Keratinocyte (primary cell): ENCODE data around the gene ENTPD8. TPM values are rescaled to one million over a fixed set of nuclear protein-coding genes. Genes with fewer than 3 reads are reported as not detected.

ENCODE experiments used
- DNase-seq: peaks from one replicate; pipeline ENCODE4 v3.0.0-alpha.2; 2011; ENCODE audit warnings: low read depth, missing footprints, low spot score
- FAIRE-seq: peaks from 2 replicates; lab custom pipeline; 2011; peaks lifted over from hg19 to GRCh38; lab: Jason Lieb, UNC
- H2AFZ ChIP-seq: 2 replicates; pipeline ENCODE4 v1.6.0; 2012; ENCODE audit warnings: low read length, control low read depth, inconsistent platforms; ENCODE audit not compliant: control insufficient read depth
- H3K27ac ChIP-seq: 2 replicates; pipeline ENCODE4 v1.5.1; 2011; ENCODE audit warnings: low read length; ENCODE audit not compliant: control insufficient read depth, insufficient read depth
- H3K27me3 ChIP-seq: 3 replicates; pipeline ENCODE4 v1.6.0; 2011; ENCODE audit warnings: low read length; ENCODE audit not compliant: control insufficient read depth, insufficient read depth; ENCODE audit errors: extremely low read depth
- H3K36me3 ChIP-seq, 2 experiments: 2 replicates in 1 of 2; 3 replicates in 1 of 2; pipeline ENCODE4 v1.5.1; 2011; ENCODE audit warnings: low read length in 2 of 2, mild to moderate bottlenecking in 1 of 2; ENCODE audit not compliant: control insufficient read depth in 2 of 2, insufficient read depth in 2 of 2; ENCODE audit errors: extremely low read depth in 1 of 2
- H3K4me1 ChIP-seq: 3 replicates; pipeline ENCODE4 v1.5.1; 2011; ENCODE audit warnings: low read length; ENCODE audit not compliant: control insufficient read depth, insufficient read depth; ENCODE audit errors: extremely low read depth
- H3K4me2 ChIP-seq: 3 replicates; pipeline ENCODE4 v1.6.0; 2011; ENCODE audit warnings: low read depth, low read length; ENCODE audit not compliant: control insufficient read depth, insufficient read depth; ENCODE audit errors: extremely low read depth
- H3K4me3 ChIP-seq, 3 experiments: fragments of 200-600 bp in 1 of 3; sonication (generic) in 1 of 3; 2 replicates in 2 of 3; 3 replicates in 1 of 3; pipeline ENCODE4 v1.5.1; 2011 to 2016; ENCODE audit warnings: low read length in 3 of 3, mild to moderate bottlenecking in 3 of 3, control low read depth in 2 of 3, inconsistent platforms in 1 of 3, low read depth in 1 of 3, mixed read lengths in 1 of 3, mixed run types in 1 of 3, moderate library complexity in 1 of 3; ENCODE audit not compliant: control insufficient read depth in 2 of 3, insufficient read depth in 2 of 3; ENCODE audit errors: extremely low read depth in 1 of 3
- H3K79me2 ChIP-seq: 2 replicates; pipeline ENCODE4 v1.6.0; 2012; ENCODE audit warnings: low read length; ENCODE audit not compliant: control insufficient read depth, insufficient read depth
- H3K9ac ChIP-seq: 3 replicates; pipeline ENCODE4 v1.6.0; 2011; ENCODE audit warnings: low read length; ENCODE audit not compliant: control insufficient read depth, insufficient read depth; ENCODE audit errors: extremely low read depth
- H3K9me1 ChIP-seq: 3 replicates; pipeline ENCODE4 v1.6.0; 2011; ENCODE audit warnings: low read length; ENCODE audit not compliant: control insufficient read depth, insufficient read depth; ENCODE audit errors: extremely low read depth
- H3K9me3 ChIP-seq: 2 replicates; pipeline ENCODE4 v1.5.1; 2012; ENCODE audit warnings: low read depth, low read length; ENCODE audit not compliant: control insufficient read depth
- H4K20me1 ChIP-seq: 3 replicates; pipeline ENCODE4 v1.6.0; 2011; ENCODE audit warnings: low read length; ENCODE audit not compliant: control insufficient read depth, insufficient read depth; ENCODE audit errors: extremely low read depth
- CTCF ChIP-seq, 3 experiments: IDR thresholded peaks in 1 of 3; conservative IDR thresholded peaks in 1 of 3; optimal IDR thresholded peaks in 1 of 3; 2 replicates in 2 of 3; 3 replicates in 1 of 3; pipeline versions ENCODE3 to v1.5.1; 2011; ENCODE audit warnings: low read length in 3 of 3, mild to moderate bottlenecking in 3 of 3, moderate library complexity in 2 of 3, control low read depth in 1 of 3, inconsistent platforms in 1 of 3; ENCODE audit not compliant: insufficient read depth in 2 of 3; ENCODE audit errors: extremely low read depth in 1 of 3
- EZH2 ChIP-seq: IDR thresholded peaks from one replicate; pipeline ENCODE4 v1.6.1; 2012; ENCODE audit warnings: inconsistent platforms, mild to moderate bottlenecking, low read length, moderate library complexity
- dilution Hi-C: fragments of 300-500 bp; cut with MboI; formaldehyde crosslinking; loops from one replicate; pipeline ENCODE4 v1.7.0; 2020; ENCODE audit warnings: low sequenced_read_pairs; ENCODE audit not compliant: extremely low pct_ligation_motif_present
- polyA plus RNA-seq, 5 experiments: library from polyadenylated mRNA; depleted of rRNA in 3 of 5; stranded (reverse) in 3 of 5; stranded (forward) in 1 of 5; unstranded in 1 of 5; fragments of >200 nt; gene quantifications; 1 replicate in 1 of 5; 2 replicates in 3 of 5; 3 replicates in 1 of 5; pipeline versions ENCODE4 v1.2.1 to v1.2.3, GENCODE V29; 2011 to 2012; ENCODE audit warnings: missing spikeins in 2 of 5, low read depth in 1 of 5, low replicate concordance in 1 of 5

Gene ENTPD8
- polyA plus RNA-seq, 1 donor (not counting 4 experiments of a cell fraction or from before 2014, with no cell fraction given) = not detected

- FAIRE-seq = no peak
Measured at GRCh38 chr9:137470785-137471184, 29.6 kb upstream of the ENTPD8 start.

DNA sequence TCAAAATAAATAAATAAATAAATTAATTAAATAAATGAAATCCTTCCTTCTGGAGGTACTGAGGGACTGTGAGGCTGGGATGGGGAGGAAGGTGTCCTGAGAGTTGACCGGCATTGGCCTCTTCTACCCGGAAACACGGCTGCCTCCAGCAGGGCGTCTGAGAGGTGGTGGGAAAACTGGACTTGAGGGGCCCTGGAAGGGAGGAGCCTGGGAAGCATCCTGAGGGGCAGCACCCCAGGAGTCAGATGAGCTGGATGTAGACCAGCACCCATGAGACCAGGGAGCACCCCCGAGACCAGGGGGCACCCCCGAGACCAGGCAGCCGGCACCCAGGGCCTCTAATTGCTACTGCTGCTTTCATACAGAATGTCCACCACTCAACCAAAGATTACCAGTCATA is 26.7 kb upstream of the ENTPD8 start:
- DNase-seq (no peak), FAIRE-seq (no peak)
- Histone ChIP-seq H3K27ac (no peak overlapping the region), H3K9me1 (no peaks in the 10 kb centered on the region), H2AFZ (no peak overlapping the region), H3K4me2 (no peak overlapping the region), H3K79me2 (no peaks in the 10 kb centered on the region), H3K9ac (no peak overlapping the region), H3K4me3 (no peak overlapping the region), H3K4me1 (no peaks in the 10 kb centered on the region), H3K27me3 (peaks cover 4% of the 10 kb centered on the region), H3K9me3 (no peaks in the 10 kb centered on the region), H3K36me3 (no peaks in the 10 kb centered on the region), H4K20me1 (no peaks in the 10 kb centered on the region)
- no peak for TF ChIP-seq CTCF (optimal IDR thresholded peaks at IDR 0.05 in 1 of 3, IDR thresholded peaks at IDR 0.05 in 1 of 3, conservative IDR thresholded peaks at IDR 0.05 in 1 of 3; ENCODE audit: extremely low read depth in 1 of 3, insufficient read depth in 2 of 3, low read length in 3 of 3)
- TF ChIP-seq EZH2 = no peak
- dilution Hi-C loops = no loop called here

More at GRCh38 chr9:137470785-137471184, 29.6 kb upstream of the ENTPD8 start:
- Histone ChIP-seq H3K4me3 (no peak overlapping the region), H3K79me2 (no peaks in the 10 kb centered on the region), H3K4me2 (no peak overlapping the region), H2AFZ (no peak overlapping the region), H3K9ac (no peak overlapping the region), H3K27me3 (no peaks in the 10 kb centered on the region), H3K36me3 (no peaks in the 10 kb centered on the region), H4K20me1 (no peaks in the 10 kb centered on the region), H3K9me3 (peaks cover 3% of the 10 kb centered on the region), H3K27ac (no peak overlapping the region), H3K4me1 (no peaks in the 10 kb centered on the region), H3K9me1 (no peaks in the 10 kb centered on the region)
- no peak for DNase-seq
- no peak for TF ChIP-seq EZH2
- no peak for TF ChIP-seq CTCF (optimal IDR thresholded peaks at IDR 0.05 in 1 of 3, IDR thresholded peaks at IDR 0.05 in 1 of 3, conservative IDR thresholded peaks at IDR 0.05 in 1 of 3; ENCODE audit: extremely low read depth in 1 of 3, insufficient read depth in 2 of 3, low read length in 3 of 3)
- dilution Hi-C loops = no loop called here
